Psoas muscle (tissue), 8 donors: Measurements from ENCODE around the gene PTOV1. TPM values are rescaled to one million over a fixed set of nuclear protein-coding genes. Genes with fewer than 3 reads are reported as not detected.

ENCODE experiments used
- ATAC-seq, 4 donors: fragments of 200-7000 bp; cut with Tn5 transposase; one replicate each; pipeline ENCODE4 v1.9.1; 2020; ENCODE audit warnings: moderate library complexity in 3 of 4, mild to moderate bottlenecking in 2 of 4
- DNase-seq, 2 donors: peaks; one replicate each; pipeline ENCODE4 v3.0.0-alpha.2; 2020
- H3K27ac ChIP-seq: fragments of 200-600 bp; one replicate; pipeline ENCODE4 v1.8.0; 2022
- H3K27me3 ChIP-seq, 3 donors: fragments of 200-600 bp in 1 of 3; one replicate each; pipeline versions ENCODE4 v1.6.1 to v1.8.0; 2013 to 2022; ENCODE audit warnings: low read length in 2 of 3, mild to moderate bottlenecking in 2 of 3, moderate library complexity in 1 of 3; ENCODE audit not compliant: insufficient read depth in 3 of 3
- H3K36me3 ChIP-seq, 2 donors: fragments of 200-600 bp in 1 of 2; one replicate each; pipeline versions ENCODE4 v1.6.1 to v1.8.0; 2013 to 2022; ENCODE audit warnings: low read depth in 1 of 2, mild to moderate bottlenecking in 1 of 2, moderate library complexity in 1 of 2; ENCODE audit not compliant: insufficient read depth in 1 of 2
- H3K4me1 ChIP-seq: fragments of 200-600 bp; one replicate; pipeline ENCODE4 v1.8.0; 2022
- H3K4me3 ChIP-seq: fragments of 200-600 bp; one replicate; pipeline ENCODE4 v1.8.0; 2022; ENCODE audit warnings: mild to moderate bottlenecking
- H3K9me3 ChIP-seq: fragments of 200-600 bp; one replicate; pipeline ENCODE4 v1.8.0; 2022
- CTCF ChIP-seq: fragments of 200-600 bp; IDR thresholded peaks from one replicate; pipeline ENCODE4 v1.8.0; 2022; ENCODE audit warnings: antibody characterized with exemption
- WGBS, 3 donors: extraction: QIAGEN DNeasy Blood & Tissue Kit; methylation state at CpG; one replicate each; pipeline versions ENCODE4 v1.1.6 to v1.1.7; 2013; 5-methylcytosine and 5-hydroxymethylcytosine counted together
- intact Hi-C, 2 donors: fragments of 100-400 bp; cut with DNase I; formaldehyde crosslinking; loops; one replicate each; pipeline versions ENCODE4 v1.11.0 to v1.14.2; 2022
- polyA plus RNA-seq, 3 donors: library from polyadenylated mRNA; stranded (reverse); fragments of 200-250 nt; gene quantifications; one replicate each; pipeline ENCODE4 v1.2.3, GENCODE V29; 2013
- total RNA-seq, 4 donors: library from RNA; stranded (reverse); fragmentation: NEBNext Ultra II Directional in 2 of 4; extraction: Animal tissue kit (Norgen Biotek cat#: 25700) in 2 of 4; gene quantifications; one replicate each; pipeline versions ENCODE4 v1.2.1 to v1.2.4, GENCODE V29; 2021 to 2023
- donor health status: healthy with polysubstance abuse.
- donor health status: DM: no; HTN: no; CAD: no; lungs with moderate emphysema.
- donor health status: Bipolar disorder and iron deficiency.
- donor health status: healthy.
- donor health status: DM: yes; HTN: yes; CAD: no.
- donor health status: DM: no; HTN: no; CAD: no.
- donor health status: DM: no; HTN: no; CAD: no.
- donor health status: DM: yes; HTN: yes; CAD: no.

Gene PTOV1
- total and polyA plus RNA-seq, 7 donors = 72.1 to 189 (median 122) TPM

GRCh38 chr19:49851456-49852259, 699 bp downstream of the PTOV1 start:
- intact Hi-C loops = loop anchor here in 1 of 2 donors (5.0 kb wide), 1 partner anchor 34 kb away; the partner anchor contains the start of gene MED25
- 1 to 4% (median 2%) methylated on average over 41 to 76 of the region's 78 CpGs for WGBS, 3 donors
- no peak for TF ChIP-seq CTCF
- no peaks in the 10 kb centered on the region for H3K27me3 ChIP-seq
- H3K4me3 ChIP-seq = peak overlapping the region; percentile 96
- peaks cover 28% of the 10 kb centered on the region for H3K4me1 ChIP-seq
- peaks cover 3 to 26% of the 10 kb centered on the region in 2 donors for H3K36me3 ChIP-seq
- H3K27ac ChIP-seq = peak overlapping the region; percentile 100
- no peaks in the 10 kb centered on the region for H3K9me3 ChIP-seq
- ATAC-seq (peak in 1 of 4 donors; percentile 7), DNase-seq (no peak)

- ATAC-seq (no peak), DNase-seq (no peak)
- Histone ChIP-seq H3K4me3 (peak overlapping the region; percentile 96), H3K27ac (peak overlapping the region; percentile 100), H3K9me3 (no peaks in the 10 kb centered on the region), H3K36me3 (peaks cover 3 to 36% of the 10 kb centered on the region in 2 donors), H3K4me1 (peaks cover 28% of the 10 kb centered on the region), H3K27me3 (no peaks in the 10 kb centered on the region)
- TF ChIP-seq CTCF = no peak
- intact Hi-C loops = loop anchor here in 1 of 2 donors (5.0 kb wide), 1 partner anchor 35 kb away; the partner anchor contains the start of gene MED25
- WGBS, 3 donors = 62 to 70% (median 66%) methylated on average over 14 of the region's 14 CpGs
Measured at GRCh38 chr19:49852631-49853126, 1.7 kb downstream of the PTOV1 start.

- TF ChIP-seq CTCF = no peak
- Histone ChIP-seq H3K27ac (peak overlapping the region; percentile 100), H3K9me3 (no peaks in the 10 kb centered on the region), H3K36me3 (peaks cover 3 to 48% of the 10 kb centered on the region in 2 donors), H3K27me3 (no peaks in the 10 kb centered on the region), H3K4me1 (peaks cover 24% of the 10 kb centered on the region), H3K4me3 (peak overlapping the region; percentile 96)
- ATAC-seq (no peak), DNase-seq (no peak)
- intact Hi-C loops = loop anchor here in 1 of 2 donors (5.0 kb wide), 1 partner anchor 37 kb away; the partner anchor contains the start of gene MED25
- 73 to 86% (median 80%) methylated on average over 10 of the region's 10 CpGs for WGBS, 3 donors
Measured at GRCh38 chr19:49853852-49854377, 3.0 kb downstream of the PTOV1 start.

- 81 to 90% (median 86%) methylated on average over 33 to 39 of the region's 39 CpGs for WGBS, 3 donors
- Histone ChIP-seq H3K9me3 (no peaks in the 10 kb centered on the region), H3K4me1 (peaks cover 24% of the 10 kb centered on the region), H3K27me3 (no peaks in the 10 kb centered on the region), H3K4me3 (no peak overlapping the region), H3K27ac (no peak overlapping the region), H3K36me3 (peaks cover 3 to 54% of the 10 kb centered on the region in 2 donors)
- DNase-seq (peak; percentile 16 to 42), ATAC-seq (no peak)
- TF ChIP-seq CTCF = no peak
- intact Hi-C loops = loop anchor here in 1 of 2 donors (5.0 kb wide), 1 partner anchor 37 kb away; the partner anchor contains the start of gene MED25
Measured at GRCh38 chr19:49854378-49855263, 3.7 kb downstream of the PTOV1 start.
